HepG2 (cell line): Measurements from ENCODE around the gene SYNE1. TPM values are rescaled to one million over a fixed set of nuclear protein-coding genes. Genes with fewer than 3 reads are reported as not detected.

ENCODE experiments used
- ATAC-seq: fragments of 200-7000 bp; cut with Tn5 transposase; 3 replicates; pipeline ENCODE4 v1.9.1; 2020; ENCODE audit warnings: mild to moderate bottlenecking, moderate library complexity
- BruUV-seq: library from RNA; stranded (reverse); fragments of 400-500 nt; replicated peaks from 2 replicates; lab custom pipeline; 2021; lab: Mats Ljungman, UMichigan
- CTCF ChIA-PET: fragments of 300-600 bp; formaldehyde crosslinking; extraction: SDS; loops from one replicate; lab custom pipeline; 2021; ENCODE audit warnings: low total read pairs, inconsistent platforms, low intra/inter-chr PET ratio; lab: Yijun Ruan, JAX
- POLR2A ChIA-PET: fragments of 350-600 bp; sonication (Branson Sonifier 250); formaldehyde crosslinking; loops from one replicate; lab custom pipeline; 2020; ENCODE audit warnings: antibody characterized with exemption, inconsistent platforms; lab: Yijun Ruan, JAX
- DNase-seq: peaks from one replicate; pipeline ENCODE4 v3.0.0-alpha.2; 2015; ENCODE audit warnings: low spot score
- FAIRE-seq: peaks from 3 replicates; lab custom pipeline; 2011; peaks lifted over from hg19 to GRCh38; lab: Jason Lieb, UNC
- H2AFZ ChIP-seq: one replicate; pipeline ENCODE4 v1.6.1; 2011; ENCODE audit warnings: low read length, inconsistent platforms
- H3K27ac ChIP-seq: fragments of 300-600 bp; 3 replicates; pipeline ENCODE4 v1.8.0; 2011; ENCODE audit warnings: mixed run types, mild to moderate bottlenecking, mixed read lengths, low read length, inconsistent platforms; ENCODE audit not compliant: insufficient read depth; ENCODE audit errors: extremely low read length
- H3K27me3 ChIP-seq, 2 experiments: fragments of 200-600 bp in 1 of 2; 2 replicates in 1 of 2; 3 replicates in 1 of 2; pipeline versions ENCODE4 v1.6.0 to v1.8.0; 2011; ENCODE audit warnings: low read length in 2 of 2, mild to moderate bottlenecking in 2 of 2, moderate library complexity in 2 of 2, inconsistent platforms in 1 of 2; ENCODE audit not compliant: insufficient read depth in 2 of 2, control insufficient read depth in 1 of 2
- H3K36me3 ChIP-seq, 2 experiments: fragments of 200-600 bp in 1 of 2; replicated peaks in 1 of 2; 2 replicates in 1 of 2; 3 replicates in 1 of 2; pipeline versions ENCODE4 v1.5.1 to v1.8.0; 2011; ENCODE audit warnings: low read length in 2 of 2, inconsistent platforms in 1 of 2; ENCODE audit not compliant: insufficient read depth in 2 of 2, control insufficient read depth in 1 of 2
- H3K4me1 ChIP-seq: 2 replicates; pipeline ENCODE4 v1.5.1; 2012; ENCODE audit warnings: low read length, inconsistent platforms; ENCODE audit not compliant: insufficient read depth
- H3K4me2 ChIP-seq: 2 replicates; pipeline ENCODE4 v1.6.0; 2011; ENCODE audit warnings: low read depth, low read length, inconsistent platforms
- H3K4me3 ChIP-seq, 3 experiments: fragments of 200-600 bp in 1 of 3; sonication (generic), shearing (Covaris generic) in 1 of 3; replicated peaks in 1 of 3; 2 replicates each; pipeline ENCODE4 v1.5.1; 2011 to 2016; ENCODE audit warnings: low read length in 3 of 3, inconsistent platforms in 2 of 3, low read depth in 2 of 3, mild to moderate bottlenecking in 2 of 3, control low read depth in 1 of 3, mixed read lengths in 1 of 3; ENCODE audit not compliant: insufficient read depth in 1 of 3
- H3K79me2 ChIP-seq: one replicate; pipeline ENCODE4 v1.6.1; 2011; ENCODE audit warnings: low read length, inconsistent platforms; ENCODE audit not compliant: insufficient read depth
- H3K9ac ChIP-seq: 2 replicates; pipeline ENCODE4 v1.6.0; 2011; ENCODE audit warnings: mild to moderate bottlenecking, low read depth, low read length, inconsistent platforms; ENCODE audit not compliant: insufficient read depth
- H3K9me3 ChIP-seq: 2 replicates; pipeline ENCODE4 v1.5.1; 2012; ENCODE audit warnings: mild to moderate bottlenecking, low read length
- H4K20me1 ChIP-seq: 2 replicates; pipeline ENCODE4 v1.6.0; 2011; ENCODE audit warnings: inconsistent platforms, mild to moderate bottlenecking, low read length, moderate library complexity; ENCODE audit not compliant: insufficient read depth
- FOXA1 ChIP-seq, 2 experiments: fragments of 450-650 bp in 1 of 2; sonication (generic) in 1 of 2; formaldehyde crosslinking in 1 of 2; IDR thresholded peaks; 2 replicates each; pipeline versions ENCODE4 v1.4.0 to v1.6.1; 2016 to 2020; ENCODE audit warnings: missing genetic modification reagents in 1 of 2
- SCMH1 ChIP-seq: sonication (generic); formaldehyde crosslinking; IDR thresholded peaks from 2 replicates; pipeline ENCODE4 v1.9.0; 2021; ENCODE audit warnings: missing genetic modification reagents, mild to moderate bottlenecking, borderline replicate concordance
- ZBTB33 ChIP-seq: sonication (generic); formaldehyde crosslinking; IDR thresholded peaks from 2 replicates; pipeline ENCODE4 v1.4.0; 2020; ENCODE audit warnings: missing genetic modification reagents
- ZNF121 ChIP-seq: sonication (generic); formaldehyde crosslinking; IDR thresholded peaks from 2 replicates; pipeline ENCODE4 v1.5.0; 2020; ENCODE audit warnings: mild to moderate bottlenecking, missing genetic modification reagents
- ZNF430 ChIP-seq: sonication (generic); formaldehyde crosslinking; IDR thresholded peaks from 2 replicates; pipeline ENCODE4 v1.9.0; 2021; ENCODE audit warnings: mild to moderate bottlenecking, missing genetic modification reagents
- WGBS: methylation state at CpG from one replicate; pipeline ENCODE4 v1.1.6; 2017; ENCODE audit warnings: low lambda C conversion rate; 5-methylcytosine and 5-hydroxymethylcytosine counted together
- in situ Hi-C: cut with HindIII; loops from 2 replicates; pipeline ENCODE4 v1.10.0; 2017; ENCODE audit warnings: low pct_unique_long_range_greater_than_20kb; ENCODE audit not compliant: extremely low pct_ligation_motif_present
- intact Hi-C: fragments of 100-400 bp; cut with micrococcal nuclease; formaldehyde crosslinking; loops from one replicate; pipeline ENCODE4 v1.10.0; 2022; ENCODE audit not compliant: unreplicated experiment
- polyA plus RNA-seq, 8 experiments: library from polyadenylated mRNA; depleted of rRNA in 3 of 8; stranded (reverse) in 7 of 8; unstranded in 1 of 8; fragments of >200 nt; fragmentation: Illumina TruSeq in 4 of 8; extraction: Trizol in 4 of 8; gene quantifications; 2 replicates each; pipeline versions ENCODE4 v1.2.1 to v1.2.3, GENCODE V29; 2011 to 2016; ENCODE audit warnings: low read depth in 4 of 8, missing spikeins in 1 of 8, mixed read lengths in 1 of 8; ENCODE audit not compliant: insufficient read depth in 1 of 8
- total RNA-seq, 5 experiments: library from RNA; depleted of rRNA; stranded (reverse); fragments of >200 nt; fragmentation: Illumina TruSeq; extraction: Trizol; gene quantifications; 2 replicates each; pipeline ENCODE4 v1.2.3, GENCODE V29; 2016; ENCODE audit warnings: low read depth in 1 of 5
- TF ChIP-seq, protein P1 (sequence below): sonication (generic); formaldehyde crosslinking; conservative IDR thresholded peaks from 2 replicates; pipeline ENCODE4 v1.8.0; 2022; ENCODE audit warnings: low read depth, missing genetic modification reagents
- TF ChIP-seq, protein P2 (sequence below), 2 experiments: IDR thresholded peaks; 2 replicates each; pipeline ENCODE4 v1.6.1; 2011 to 2012; ENCODE audit warnings: low read length in 2 of 2, borderline replicate concordance in 1 of 2, low read depth in 1 of 2, mild to moderate bottlenecking in 1 of 2, moderate library complexity in 1 of 2

Gene SYNE1
- total and polyA plus RNA-seq, 2 of the 13 experiments (the other 11 are each of a cell fraction or from before 2014, with no cell fraction given), result 5.5 to 15.9 TPM

DNA sequence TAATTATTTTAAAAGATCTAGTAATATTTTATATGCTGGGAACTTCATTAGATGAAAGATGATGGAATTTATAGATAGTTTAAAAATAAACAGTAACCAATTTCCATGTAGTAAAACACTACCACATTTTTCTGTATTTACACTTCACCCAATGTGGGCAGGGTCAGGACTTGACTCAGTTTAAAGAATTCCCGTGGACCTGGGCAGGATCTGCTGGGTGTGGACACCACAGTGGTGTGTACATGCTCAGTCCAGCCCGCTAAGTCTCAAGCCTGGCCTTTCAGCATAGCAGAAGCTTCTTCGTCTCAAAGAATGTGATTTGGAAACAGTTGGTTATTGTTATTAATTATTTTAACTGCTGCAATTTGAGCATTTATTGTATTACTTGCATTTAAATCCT lies 364.2 kb downstream of the SYNE1 start:
- TF ChIP-seq, protein P1, sequence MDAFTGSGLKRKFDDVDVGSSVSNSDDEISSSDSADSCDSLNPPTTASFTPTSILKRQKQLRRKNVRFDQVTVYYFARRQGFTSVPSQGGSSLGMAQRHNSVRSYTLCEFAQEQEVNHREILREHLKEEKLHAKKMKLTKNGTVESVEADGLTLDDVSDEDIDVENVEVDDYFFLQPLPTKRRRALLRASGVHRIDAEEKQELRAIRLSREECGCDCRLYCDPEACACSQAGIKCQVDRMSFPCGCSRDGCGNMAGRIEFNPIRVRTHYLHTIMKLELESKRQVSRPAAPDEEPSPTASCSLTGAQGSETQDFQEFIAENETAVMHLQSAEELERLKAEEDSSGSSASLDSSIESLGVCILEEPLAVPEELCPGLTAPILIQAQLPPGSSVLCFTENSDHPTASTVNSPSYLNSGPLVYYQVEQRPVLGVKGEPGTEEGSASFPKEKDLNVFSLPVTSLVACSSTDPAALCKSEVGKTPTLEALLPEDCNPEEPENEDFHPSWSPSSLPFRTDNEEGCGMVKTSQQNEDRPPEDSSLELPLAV (CRISPR knock-in tag), result no peak
- TF ChIP-seq ZBTB33 (CRISPR knock-in tag), result peak; percentile 90
- TF ChIP-seq SCMH1 (CRISPR knock-in tag), result no peak
- TF ChIP-seq ZNF121 (CRISPR knock-in tag), result no peak
- TF ChIP-seq, protein P2, sequence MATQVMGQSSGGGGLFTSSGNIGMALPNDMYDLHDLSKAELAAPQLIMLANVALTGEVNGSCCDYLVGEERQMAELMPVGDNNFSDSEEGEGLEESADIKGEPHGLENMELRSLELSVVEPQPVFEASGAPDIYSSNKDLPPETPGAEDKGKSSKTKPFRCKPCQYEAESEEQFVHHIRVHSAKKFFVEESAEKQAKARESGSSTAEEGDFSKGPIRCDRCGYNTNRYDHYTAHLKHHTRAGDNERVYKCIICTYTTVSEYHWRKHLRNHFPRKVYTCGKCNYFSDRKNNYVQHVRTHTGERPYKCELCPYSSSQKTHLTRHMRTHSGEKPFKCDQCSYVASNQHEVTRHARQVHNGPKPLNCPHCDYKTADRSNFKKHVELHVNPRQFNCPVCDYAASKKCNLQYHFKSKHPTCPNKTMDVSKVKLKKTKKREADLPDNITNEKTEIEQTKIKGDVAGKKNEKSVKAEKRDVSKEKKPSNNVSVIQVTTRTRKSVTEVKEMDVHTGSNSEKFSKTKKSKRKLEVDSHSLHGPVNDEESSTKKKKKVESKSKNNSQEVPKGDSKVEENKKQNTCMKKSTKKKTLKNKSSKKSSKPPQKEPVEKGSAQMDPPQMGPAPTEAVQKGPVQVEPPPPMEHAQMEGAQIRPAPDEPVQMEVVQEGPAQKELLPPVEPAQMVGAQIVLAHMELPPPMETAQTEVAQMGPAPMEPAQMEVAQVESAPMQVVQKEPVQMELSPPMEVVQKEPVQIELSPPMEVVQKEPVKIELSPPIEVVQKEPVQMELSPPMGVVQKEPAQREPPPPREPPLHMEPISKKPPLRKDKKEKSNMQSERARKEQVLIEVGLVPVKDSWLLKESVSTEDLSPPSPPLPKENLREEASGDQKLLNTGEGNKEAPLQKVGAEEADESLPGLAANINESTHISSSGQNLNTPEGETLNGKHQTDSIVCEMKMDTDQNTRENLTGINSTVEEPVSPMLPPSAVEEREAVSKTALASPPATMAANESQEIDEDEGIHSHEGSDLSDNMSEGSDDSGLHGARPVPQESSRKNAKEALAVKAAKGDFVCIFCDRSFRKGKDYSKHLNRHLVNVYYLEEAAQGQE (IDR thresholded peaks at IDR 0.05; ENCODE audit: borderline replicate concordance in 1 of 2, low read depth in 1 of 2, low read length in 2 of 2), result no peak
- TF ChIP-seq ZNF430 (CRISPR knock-in tag), result no peak
- no peak for TF ChIP-seq FOXA1 (IDR thresholded peaks at IDR 0.05)
- TF ChIP-seq FOXA1 (CRISPR knock-in tag; IDR thresholded peaks at IDR 0.05), result 0 out of 2 replicates have a peak, but pooled peaks have one; percentile 6
- DNase-seq, result no peak
- WGBS, result 78% methylated on average over 3 of the region's 3 CpGs
- Histone ChIP-seq H3K4me3 (no peak overlapping the region), H3K9ac (no peak overlapping the region), H2AFZ (no peak overlapping the region), H4K20me1 (no peaks in the 10 kb centered on the region), H3K27me3 (no peaks in the 10 kb centered on the region), H3K79me2 (no peaks in the 10 kb centered on the region), H3K27ac (no peak overlapping the region), H3K4me1 (peaks cover 15% of the 10 kb centered on the region), H3K36me3 (no peaks in the 10 kb centered on the region), H3K9me3 (no peaks in the 10 kb centered on the region), H3K4me2 (no peak overlapping the region)
- ATAC-seq, result no peak
- intact Hi-C loops, result loop anchor here (10.0 kb wide), 1 partner anchor 778 kb away; the partner anchor contains the start of gene CCDC170
- CTCF ChIA-PET, result no interaction called here
- no TSS peak for BruUV-seq
- in situ Hi-C loops, result no loop called here
- no peak for FAIRE-seq
- POLR2A ChIA-PET, result interaction anchor here (1.3 kb wide), 1 partner anchor 29 kb away, joined by 5 read pairs; no protein-coding TSS in a partner anchor
